HepG2 (cell line): ENCODE results near the gene CELSR2. TPM values are rescaled to one million over a fixed set of nuclear protein-coding genes. Genes with fewer than 3 reads are reported as not detected.

Experiments used
- CAMTA2 ChIP-seq: sonication (generic); formaldehyde crosslinking; IDR thresholded peaks from 2 replicates; pipeline ENCODE4 v1.4.0; 2020; ENCODE audit warnings: mild to moderate bottlenecking, missing genetic modification reagents, borderline replicate concordance
- GTF3A ChIP-seq: sonication (generic); formaldehyde crosslinking; conservative IDR thresholded peaks from 2 replicates; pipeline ENCODE4 v1.4.0; 2020; ENCODE audit warnings: mild to moderate bottlenecking, missing genetic modification reagents
- KIAA2018 ChIP-seq: sonication (generic); formaldehyde crosslinking; IDR thresholded peaks from 2 replicates; pipeline ENCODE4 v1.5.0; 2020; ENCODE audit warnings: mild to moderate bottlenecking, missing genetic modification reagents, borderline replicate concordance
- MED13 ChIP-seq: sonication (generic); formaldehyde crosslinking; IDR thresholded peaks from 2 replicates; pipeline ENCODE4 v1.5.0; 2020; ENCODE audit warnings: missing genetic modification reagents
- SAFB2 ChIP-seq: sonication (generic); formaldehyde crosslinking; IDR thresholded peaks from 2 replicates; pipeline ENCODE4 v1.5.1; 2020; ENCODE audit warnings: missing genetic modification reagents, low read depth, mild to moderate bottlenecking, borderline replicate concordance
- SMAD3 ChIP-seq: sonication (generic); formaldehyde crosslinking; IDR thresholded peaks from 2 replicates; pipeline ENCODE4 v1.4.0; 2020; ENCODE audit warnings: missing genetic modification reagents
- SP5 ChIP-seq: IDR thresholded peaks from 2 replicates; pipeline ENCODE4 v1.6.1; 2016; ENCODE audit warnings: low read depth, borderline replicate concordance
- SPEN ChIP-seq: sonication (generic); formaldehyde crosslinking; IDR thresholded peaks from 2 replicates; pipeline ENCODE4 v1.5.1; 2020; ENCODE audit warnings: low read depth, mild to moderate bottlenecking, missing genetic modification reagents
- SRSF1 ChIP-seq: fragments of 200-400 bp; formaldehyde crosslinking; optimal IDR thresholded peaks from 2 replicates; pipeline ENCODE3; 2017; ENCODE audit warnings: mild to moderate bottlenecking, low read depth, low read length, moderate library complexity
- ZHX2 ChIP-seq, 2 experiments: sonication (generic) in 1 of 2; formaldehyde crosslinking in 1 of 2; IDR thresholded peaks; 2 replicates each; pipeline versions ENCODE4 v1.6.1 to v1.9.0; 2014 to 2022; ENCODE audit warnings: antibody characterized with exemption in 1 of 2, borderline replicate concordance in 1 of 2, inconsistent platforms in 1 of 2, low read depth in 1 of 2, missing genetic modification reagents in 1 of 2
- ZNF841 ChIP-seq: sonication (generic); formaldehyde crosslinking; IDR thresholded peaks from 2 replicates; pipeline ENCODE4 v1.8.1; 2023; ENCODE audit warnings: missing genetic modification reagents, borderline replicate concordance
- polyA plus RNA-seq, 8 experiments: library from polyadenylated mRNA; depleted of rRNA in 3 of 8; stranded (reverse) in 7 of 8; unstranded in 1 of 8; fragments of >200 nt; fragmentation: Illumina TruSeq in 4 of 8; extraction: Trizol in 4 of 8; gene quantifications; 2 replicates each; pipeline versions ENCODE4 v1.2.1 to v1.2.3, GENCODE V29; 2011 to 2016; ENCODE audit warnings: low read depth in 4 of 8, missing spikeins in 1 of 8, mixed read lengths in 1 of 8; ENCODE audit not compliant: insufficient read depth in 1 of 8
- total RNA-seq, 5 experiments: library from RNA; depleted of rRNA; stranded (reverse); fragments of >200 nt; fragmentation: Illumina TruSeq; extraction: Trizol; gene quantifications; 2 replicates each; pipeline ENCODE4 v1.2.3, GENCODE V29; 2016; ENCODE audit warnings: low read depth in 1 of 5

The CELSR2 gene
- total and polyA plus RNA-seq, 2 of the 13 experiments (the other 11 are each of a cell fraction or from before 2014, with no cell fraction given), result 4.0 to 6.6 TPM

- TF ChIP-seq SMAD3 (CRISPR knock-in tag) (peak; percentile 16; the same call in 1 of the 2 replicates), SRSF1 (no peak), GTF3A (CRISPR knock-in tag) (no peak), SP5 (CRISPR knock-in tag) (peak; percentile 76; the same call in 1 of the 2 replicates), CAMTA2 (no peak), MED13 (CRISPR knock-in tag) (no peak), ZNF841 (CRISPR knock-in tag) (no peak), SAFB2 (CRISPR knock-in tag) (no peak), KIAA2018 (CRISPR knock-in tag) (no peak), SPEN (CRISPR knock-in tag) (peak; percentile 61), ZHX2 (IDR thresholded peaks at IDR 0.05; ENCODE audit: low read depth) (no peak), ZHX2 (CRISPR knock-in tag; IDR thresholded peaks at IDR 0.05; ENCODE audit: borderline replicate concordance) (0 out of 2 replicates have a peak, but pooled peaks have one; percentile 11)
Observed at GRCh38 chr1:109213824-109214693, 35.3 kb upstream of the CELSR2 start, which contains the start of gene SARS1 (continued).
